ENCODE results near the gene SYT2.

SYT2 gene

GRCh38 chr1:202687798-202688197, 22.5 kb downstream of the SYT2 start:
- no peak overlapping the region for H3K4me3 ChIP-seq (replicated peaks; ENCODE audit: low read depth, low read length)
- no peak for TF ChIP-seq CTCF (IDR thresholded peaks at IDR 0.05; ENCODE audit: low read depth, low read length, missing control alignments)
- DNase-seq (ENCODE audit: extremely low read depth, low read depth): no peak

- no peak for DNase-seq (ENCODE audit: extremely low read depth, low read depth)
- TF ChIP-seq CTCF (IDR thresholded peaks at IDR 0.05; ENCODE audit: low read depth, low read length, missing control alignments): no peak
- no peak overlapping the region for H3K4me3 ChIP-seq (replicated peaks; ENCODE audit: low read depth, low read length)
These were observed 22.9 kb downstream of the SYT2 start for GRCh38 chr1:202687370-202687769.

DNA sequence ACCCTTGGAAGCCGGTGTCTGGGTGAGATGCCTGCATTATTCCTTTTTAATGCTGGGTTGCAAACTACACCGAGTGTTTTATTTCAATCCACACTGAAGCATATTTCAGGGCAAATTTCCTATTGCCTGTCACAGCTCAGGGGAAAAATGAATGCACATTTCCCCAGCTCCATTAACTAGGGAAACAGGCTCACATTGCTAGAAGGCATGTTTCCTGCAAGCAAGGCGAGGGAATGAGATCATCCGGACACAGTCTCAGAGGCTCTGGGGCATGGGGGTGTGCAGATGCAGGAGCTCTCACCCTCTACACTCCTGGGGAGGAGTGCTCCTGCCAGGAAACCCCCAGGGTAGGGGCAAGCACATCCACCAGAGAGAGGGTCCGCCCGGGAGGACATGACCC, 24.6 kb downstream of the SYT2 start:
- no peak for DNase-seq (ENCODE audit: extremely low read depth, low read depth)
- no peak overlapping the region for H3K4me3 ChIP-seq (replicated peaks; ENCODE audit: low read depth, low read length)
- TF ChIP-seq CTCF (IDR thresholded peaks at IDR 0.05; ENCODE audit: low read depth, low read length, missing control alignments): no peak

DNA sequence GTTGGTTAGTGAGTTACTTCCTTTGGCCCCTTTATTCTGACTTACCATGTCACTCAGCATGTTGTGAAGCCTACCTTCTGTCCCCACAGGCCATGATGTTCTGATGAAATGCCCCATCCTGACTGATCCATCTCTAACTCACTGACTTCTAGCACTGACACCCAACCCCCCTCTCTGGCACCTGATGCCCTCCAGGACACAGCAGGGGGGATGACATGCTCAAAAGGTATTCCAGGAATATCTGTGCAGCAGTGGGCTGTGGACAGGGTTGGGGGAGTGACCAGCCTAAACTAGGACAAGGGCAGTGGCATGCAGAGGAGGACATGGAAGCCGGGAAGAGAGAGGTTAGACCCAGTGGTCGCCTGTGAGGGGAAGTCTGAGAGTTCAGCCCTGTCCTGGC, 25.5 kb downstream of the SYT2 start:
- no peak overlapping the region for H3K4me3 ChIP-seq (replicated peaks; ENCODE audit: low read depth, low read length)
- no peak for TF ChIP-seq CTCF (IDR thresholded peaks at IDR 0.05; ENCODE audit: low read depth, low read length, missing control alignments)
- DNase-seq (ENCODE audit: extremely low read depth, low read depth): no peak

DNA sequence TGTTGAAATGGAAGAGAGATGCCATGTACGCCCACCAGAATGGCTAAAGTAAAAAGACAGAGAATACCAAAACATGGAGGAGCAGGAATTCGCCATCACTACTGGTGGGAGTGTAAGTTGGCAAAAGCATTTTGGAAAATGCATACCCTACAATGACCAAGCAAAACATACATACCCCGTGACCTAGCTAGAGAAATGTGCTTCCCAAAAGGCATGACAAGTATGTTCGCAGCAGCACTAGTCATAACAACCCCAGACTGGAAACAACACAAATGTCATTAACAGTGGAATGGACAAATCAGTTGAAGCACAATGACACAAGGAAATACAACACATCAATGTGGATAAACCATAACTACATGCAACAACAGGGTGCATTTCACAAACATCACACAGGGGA, 27.2 kb downstream of the SYT2 start:
- DNase-seq (ENCODE audit: extremely low read depth, low read depth): no peak
- H3K4me3 ChIP-seq (replicated peaks; ENCODE audit: low read depth, low read length): no peak overlapping the region
- TF ChIP-seq CTCF (IDR thresholded peaks at IDR 0.05; ENCODE audit: low read depth, low read length, missing control alignments): no peak

GRCh38 chr1:202682477-202682876, 27.8 kb downstream of the SYT2 start:
- TF ChIP-seq CTCF (IDR thresholded peaks at IDR 0.05; ENCODE audit: low read depth, low read length, missing control alignments): no peak
- no peak for DNase-seq (ENCODE audit: extremely low read depth, low read depth)
- H3K4me3 ChIP-seq (replicated peaks; ENCODE audit: low read depth, low read length): no peak overlapping the region

DNA sequence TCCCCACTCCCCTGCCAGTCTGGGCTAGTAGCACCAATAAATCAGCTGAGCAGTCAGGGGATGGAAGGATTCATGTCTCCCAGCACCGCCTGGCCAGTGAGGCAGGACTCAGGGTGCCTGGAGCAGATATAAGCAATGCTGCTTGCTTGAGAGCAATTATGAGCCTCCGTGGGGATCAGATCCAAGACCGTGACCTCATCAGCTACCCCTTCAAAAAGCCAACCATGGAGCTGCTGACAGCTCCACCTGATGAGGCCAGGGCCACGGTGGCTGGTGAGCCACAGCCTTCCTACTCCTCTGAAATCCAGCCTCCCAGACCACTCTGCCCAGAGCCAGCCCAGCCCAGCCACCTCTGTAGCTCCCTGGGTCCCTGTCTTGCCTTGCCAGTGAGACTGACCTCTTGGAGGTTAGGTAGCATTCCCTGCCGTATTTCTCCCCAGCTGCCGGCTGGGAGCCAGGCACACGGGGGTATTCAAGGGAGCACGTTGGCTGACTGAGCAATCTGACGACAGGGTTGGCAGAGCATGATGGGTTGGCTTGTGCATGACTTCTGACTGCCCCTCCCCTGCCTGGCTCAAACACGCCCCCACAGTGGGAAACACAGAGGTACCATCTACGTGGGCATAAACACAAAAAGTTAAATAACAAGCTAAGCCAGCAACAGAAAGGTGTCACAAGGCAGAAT, 28.4 kb downstream of the SYT2 start:
- TF ChIP-seq CTCF (IDR thresholded peaks at IDR 0.05; ENCODE audit: low read depth, low read length, missing control alignments): no peak
- no peak for DNase-seq (ENCODE audit: extremely low read depth, low read depth)

More for the DNA sequence above, 28.4 kb downstream of the SYT2 start:
- H3K4me3 ChIP-seq (replicated peaks; ENCODE audit: low read depth, low read length): no peak overlapping the region

Measured in HFF-Myc (cell line).